Large intestine (tissue), 3 donors: Measurements from ENCODE around the gene TSEN2. TPM values are rescaled to one million over a fixed set of nuclear protein-coding genes. Genes with fewer than 3 reads are reported as not detected.

Source experiments
- DNase-seq, 2 donors: peaks; one replicate each; pipeline versions ENCODE4 v3.0.0 to v3.0.0-alpha.2; 2013
- H3K27ac ChIP-seq: one replicate; pipeline ENCODE4 v1.5.1; 2013; ENCODE audit warnings: low read length
- H3K27me3 ChIP-seq: 2 replicates; pipeline ENCODE4 v1.6.1; 2013; ENCODE audit warnings: low read length; ENCODE audit not compliant: control insufficient read depth, insufficient read depth
- H3K36me3 ChIP-seq: 2 replicates; pipeline ENCODE4 v1.6.1; 2013; ENCODE audit warnings: low read length; ENCODE audit not compliant: control insufficient read depth, insufficient read depth
- H3K4me1 ChIP-seq: one replicate; pipeline ENCODE4 v1.6.1; 2013; ENCODE audit warnings: low read length; ENCODE audit not compliant: control insufficient read depth, insufficient read depth
- H3K4me3 ChIP-seq: one replicate; pipeline ENCODE4 v1.5.1; 2013; ENCODE audit warnings: low read length
- H3K9me3 ChIP-seq: one replicate; pipeline ENCODE4 v1.6.1; 2013; ENCODE audit warnings: mild to moderate bottlenecking, low read depth, low read length, moderate library complexity; ENCODE audit not compliant: control insufficient read depth
- WGBS: methylation state at CpG from one replicate; pipeline ENCODE4 v1.1.5; 2013; ENCODE audit warnings: low lambda C conversion rate; ENCODE audit not compliant: insufficient coverage; 5-methylcytosine and 5-hydroxymethylcytosine counted together
- polyA plus RNA-seq: library from polyadenylated mRNA; unstranded; fragments of 120-200 nt; gene quantifications from one replicate; pipeline ENCODE4 v1.2.1, GENCODE V29; 2013

The TSEN2 gene
- polyA plus RNA-seq, 1 donor: 18.3 TPM

DNA sequence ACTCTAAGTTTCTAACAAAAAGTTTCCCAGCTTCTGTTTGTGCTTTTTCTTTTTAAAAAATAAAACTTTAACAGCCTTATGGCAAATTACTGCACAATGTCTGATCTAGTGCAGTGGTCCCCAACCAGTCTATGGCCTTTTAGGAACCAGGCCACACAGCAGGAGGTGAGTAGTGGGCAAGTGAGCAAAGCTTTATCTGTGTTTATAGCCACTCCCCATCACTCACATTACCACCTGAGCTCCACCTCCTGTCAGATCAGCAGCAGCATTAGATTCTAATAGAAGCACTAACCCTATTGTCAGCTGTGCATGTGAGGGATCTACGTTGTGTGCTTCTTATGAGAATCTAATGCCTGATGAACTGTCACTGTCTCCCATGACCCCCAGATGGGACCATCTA lies 78.2 kb downstream of the TSEN2 start:
- Histone ChIP-seq H3K27me3 (no peaks in the 10 kb centered on the region), H3K9me3 (peaks cover 11% of the 10 kb centered on the region), H3K4me3 (no peak overlapping the region), H3K27ac (no peak overlapping the region), H3K36me3 (no peaks in the 10 kb centered on the region), H3K4me1 (no peaks in the 10 kb centered on the region)
- no CpG with 5 or more reads among the region's 1 CpG for WGBS
- DNase-seq: no peak

DNA sequence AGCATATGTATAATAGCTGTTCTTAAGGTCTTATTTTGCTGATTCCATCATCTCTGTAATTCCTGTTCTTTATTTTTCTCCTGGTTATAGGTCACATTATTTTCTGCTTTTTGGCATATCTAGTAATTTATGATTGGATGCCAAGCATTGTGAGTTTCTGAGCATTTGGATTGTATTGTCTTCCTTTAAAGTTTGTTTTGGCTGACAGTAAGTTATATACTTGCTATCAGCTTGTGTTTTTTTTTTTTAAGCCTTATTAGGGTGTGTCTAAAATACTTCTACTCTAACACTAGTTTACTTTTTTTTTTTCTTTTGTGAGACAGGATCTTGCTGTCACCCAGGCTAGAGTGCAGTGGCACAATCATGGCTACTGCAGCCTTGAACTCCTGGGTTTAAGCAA lies 82.7 kb downstream of the TSEN2 start:
- no peak for DNase-seq

DNA sequence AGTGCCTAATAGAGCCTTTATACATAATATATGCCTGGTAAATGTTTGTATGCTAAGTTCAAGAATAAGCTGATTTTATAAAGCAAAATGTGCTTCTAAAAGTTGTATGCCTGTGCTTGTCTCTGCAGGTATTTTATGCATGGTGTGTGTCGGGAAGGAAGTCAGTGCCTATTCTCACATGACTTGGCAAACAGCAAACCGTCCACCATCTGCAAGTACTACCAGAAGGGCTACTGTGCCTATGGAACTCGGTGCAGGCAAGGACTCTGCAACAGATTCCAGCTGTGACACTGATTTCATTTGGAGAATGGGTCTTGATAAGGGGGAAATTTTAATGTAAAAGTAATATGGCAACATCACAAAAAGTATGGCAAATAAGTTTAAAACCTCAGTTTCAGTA lies 84.5 kb downstream of the TSEN2 start:
- no peaks in the 10 kb centered on the region for H3K27me3 ChIP-seq
- H3K9me3 ChIP-seq: peaks cover 11% of the 10 kb centered on the region
- H3K27ac ChIP-seq: no peak overlapping the region
- no peak for DNase-seq
- no peak overlapping the region for H3K4me3 ChIP-seq
- H3K4me1 ChIP-seq: no peaks in the 10 kb centered on the region
- H3K36me3 ChIP-seq: peaks cover 38% of the 10 kb centered on the region
- WGBS: no CpG with 5 or more reads among the region's 3 CpGs

More for the DNA sequence above, 82.7 kb downstream of the TSEN2 start:
- peaks cover 11% of the 10 kb centered on the region for H3K9me3 ChIP-seq
- no peak overlapping the region for H3K27ac ChIP-seq
- peaks cover 23% of the 10 kb centered on the region for H3K36me3 ChIP-seq
- H3K4me3 ChIP-seq: no peak overlapping the region
- no peaks in the 10 kb centered on the region for H3K27me3 ChIP-seq
- no peaks in the 10 kb centered on the region for H3K4me1 ChIP-seq

DNA sequence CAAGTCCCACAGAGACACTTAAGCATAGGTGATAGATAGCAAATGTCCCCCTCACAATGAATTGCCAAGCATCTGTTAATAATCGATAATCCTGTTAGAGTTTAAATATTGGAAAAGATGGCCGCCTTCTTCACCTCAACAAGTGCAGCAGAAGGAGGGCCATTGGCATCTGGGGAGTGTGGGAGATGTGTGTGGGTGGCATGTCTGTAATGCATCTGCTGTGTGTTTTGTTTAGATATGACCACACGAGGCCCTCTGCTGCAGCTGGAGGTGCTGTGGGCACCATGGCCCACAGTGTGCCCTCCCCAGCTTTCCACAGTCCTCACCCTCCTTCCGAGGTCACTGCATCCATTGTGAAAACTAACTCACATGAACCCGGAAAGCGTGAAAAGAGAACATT lies 85.6 kb downstream of the TSEN2 start:
- no peaks in the 10 kb centered on the region for H3K27me3 ChIP-seq
- WGBS: no CpG with 5 or more reads among the region's 6 CpGs
- H3K36me3 ChIP-seq: peaks cover 49% of the 10 kb centered on the region

DNA sequence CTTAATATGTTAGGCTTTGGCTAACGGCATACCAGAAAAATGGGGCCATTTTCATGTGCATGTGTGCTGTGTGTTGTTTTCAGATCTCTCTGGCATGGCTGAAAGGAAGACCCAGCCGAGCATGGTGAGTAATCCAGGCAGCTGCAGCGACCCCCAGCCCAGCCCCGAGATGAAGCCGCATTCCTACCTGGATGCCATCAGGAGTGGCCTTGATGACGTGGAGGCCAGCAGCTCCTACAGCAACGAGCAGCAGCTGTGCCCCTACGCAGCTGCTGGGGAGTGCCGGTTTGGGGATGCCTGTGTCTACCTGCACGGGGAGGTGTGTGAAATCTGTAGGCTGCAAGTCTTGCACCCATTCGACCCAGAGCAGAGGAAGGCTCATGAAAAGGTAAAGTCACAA lies 87.7 kb downstream of the TSEN2 start:
- Histone ChIP-seq H3K36me3 (peaks cover 70% of the 10 kb centered on the region), H3K9me3 (no peaks in the 10 kb centered on the region), H3K27me3 (no peaks in the 10 kb centered on the region), H3K4me1 (no peaks in the 10 kb centered on the region), H3K27ac (no peak overlapping the region), H3K4me3 (no peak overlapping the region)
- DNase-seq: no peak
- whole genome bisulfite sequencing: no CpG with 5 or more reads among the region's 11 CpGs

More for the DNA sequence above, 85.6 kb downstream of the TSEN2 start:
- H3K9me3 ChIP-seq: peaks cover 11% of the 10 kb centered on the region
- no peaks in the 10 kb centered on the region for H3K4me1 ChIP-seq
- no peak for DNase-seq
- no peak overlapping the region for H3K27ac ChIP-seq
- H3K4me3 ChIP-seq: no peak overlapping the region

DNA sequence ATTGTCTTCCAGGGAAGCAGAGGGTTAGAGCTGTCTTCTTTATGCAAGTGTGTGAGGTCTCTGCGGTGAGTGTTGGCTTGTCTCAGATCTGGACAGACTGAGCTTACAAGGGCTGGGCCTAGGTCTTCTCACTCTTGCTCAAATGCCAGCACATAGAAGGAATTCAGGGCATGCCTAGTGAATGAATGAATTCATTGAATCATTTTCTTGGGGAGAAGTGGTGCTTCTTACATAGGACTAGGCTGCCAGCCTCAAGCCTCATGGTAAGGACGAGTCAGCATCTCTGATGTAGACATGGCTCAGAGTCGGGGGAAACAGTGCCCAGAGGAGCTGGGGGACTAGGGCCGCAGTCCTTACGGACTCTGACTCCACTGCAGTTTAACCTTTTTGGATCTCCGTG lies 89.9 kb downstream of the TSEN2 start:
- WGBS: no CpG with 5 or more reads among the region's 6 CpGs

DNA sequence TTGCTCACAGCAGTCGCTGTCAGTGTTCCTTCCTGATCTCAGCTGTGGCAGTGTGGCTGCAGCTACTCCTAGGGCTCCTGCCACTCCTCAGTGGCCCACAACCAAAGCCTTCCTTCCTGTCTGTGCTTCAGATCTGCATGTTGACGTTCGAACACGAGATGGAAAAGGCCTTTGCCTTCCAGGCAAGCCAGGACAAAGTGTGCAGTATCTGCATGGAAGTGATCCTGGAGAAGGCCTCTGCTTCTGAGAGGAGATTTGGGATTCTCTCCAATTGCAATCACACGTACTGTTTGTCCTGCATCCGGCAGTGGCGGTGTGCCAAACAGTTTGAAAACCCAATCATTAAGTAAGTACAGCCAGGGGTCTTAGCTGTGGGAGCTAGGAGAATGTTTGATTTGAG lies 90.4 kb downstream of the TSEN2 start:
- Histone ChIP-seq H3K4me1 (no peaks in the 10 kb centered on the region), H3K36me3 (peaks cover 85% of the 10 kb centered on the region), H3K4me3 (no peak overlapping the region), H3K9me3 (no peaks in the 10 kb centered on the region), H3K27ac (no peak overlapping the region), H3K27me3 (no peaks in the 10 kb centered on the region)
- WGBS: no CpG with 5 or more reads among the region's 7 CpGs
- no peak for DNase-seq

More for the DNA sequence above, 89.9 kb downstream of the TSEN2 start:
- no peaks in the 10 kb centered on the region for H3K27me3 ChIP-seq
- no peak for DNase-seq
- peaks cover 83% of the 10 kb centered on the region for H3K36me3 ChIP-seq
- no peaks in the 10 kb centered on the region for H3K4me1 ChIP-seq
- no peaks in the 10 kb centered on the region for H3K9me3 ChIP-seq
- H3K4me3 ChIP-seq: no peak overlapping the region
- H3K27ac ChIP-seq: no peak overlapping the region

DNA sequence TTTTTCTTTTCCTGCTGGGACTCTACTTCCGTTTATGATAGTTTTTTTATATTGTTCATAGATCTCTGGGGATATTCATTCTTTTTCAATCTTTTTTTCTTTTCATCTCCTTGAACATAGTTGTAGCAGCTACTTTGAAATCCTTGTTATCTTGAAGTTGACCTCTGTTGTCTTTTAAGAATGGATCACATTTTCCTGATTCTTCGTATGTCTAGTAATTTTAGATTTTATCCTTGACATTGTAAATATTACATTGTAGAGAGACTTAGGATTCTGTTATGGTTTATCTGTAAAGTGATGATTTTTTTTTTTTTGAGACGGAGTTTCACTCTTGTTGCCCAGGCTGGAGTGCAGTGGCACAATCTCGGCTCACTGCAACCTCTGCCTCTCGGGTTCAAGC lies 93.1 kb downstream of the TSEN2 start:
- no peak overlapping the region for H3K4me3 ChIP-seq
- H3K9me3 ChIP-seq: no peaks in the 10 kb centered on the region
- DNase-seq: no peak
- H3K4me1 ChIP-seq: no peaks in the 10 kb centered on the region
- H3K27ac ChIP-seq: no peak overlapping the region
- no peaks in the 10 kb centered on the region for H3K27me3 ChIP-seq
- peaks cover 84% of the 10 kb centered on the region for H3K36me3 ChIP-seq
- WGBS: 67% methylated on average over 2 of the region's 5 CpGs

DNA sequence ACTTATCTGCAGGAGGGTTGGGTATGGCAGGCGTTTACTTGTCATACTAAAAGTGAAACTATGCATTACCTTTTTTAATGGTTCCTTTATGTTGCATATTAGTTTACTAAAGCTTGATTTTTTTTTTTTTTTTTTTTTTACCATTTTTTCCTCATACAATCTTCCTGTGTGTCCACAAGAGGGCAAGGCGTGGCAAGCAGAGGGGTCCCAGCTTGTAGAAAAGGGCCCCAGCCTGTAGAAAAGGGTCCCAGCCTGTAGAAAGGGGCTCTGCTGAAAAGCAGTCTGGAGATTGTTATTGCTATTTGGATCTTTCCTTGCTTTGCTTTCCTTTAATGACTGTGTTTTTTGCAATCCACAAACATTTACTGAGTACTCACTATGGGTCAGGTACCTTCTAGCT lies 94.5 kb downstream of the TSEN2 start:
- no peak for DNase-seq
- WGBS: no CpG with 5 or more reads among the region's 2 CpGs
- H3K9me3 ChIP-seq: no peaks in the 10 kb centered on the region

DNA sequence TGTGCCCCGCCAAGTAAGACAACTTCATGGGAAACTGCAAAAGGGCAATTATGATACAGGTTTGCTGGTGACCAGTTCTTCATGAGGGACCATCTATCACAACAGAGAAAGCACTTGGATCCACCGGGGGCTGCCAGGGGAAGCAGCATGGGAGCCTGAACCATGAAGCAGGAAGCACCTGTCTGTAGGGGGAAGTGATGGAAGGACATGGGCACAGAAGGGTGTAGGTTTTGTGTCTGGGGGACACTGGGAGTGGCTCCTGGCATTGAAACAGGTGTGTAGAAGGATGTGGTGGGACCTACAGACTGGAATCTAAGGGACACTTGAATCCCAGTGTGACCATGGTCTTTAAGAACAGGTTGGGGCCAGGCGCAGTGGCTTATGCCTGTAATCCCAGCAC lies 95.2 kb downstream of the TSEN2 start:
- Histone ChIP-seq H3K27ac (no peak overlapping the region), H3K36me3 (peaks cover 85% of the 10 kb centered on the region)
- no CpG with 5 or more reads among the region's 3 CpGs for WGBS

More for the DNA sequence above, 94.5 kb downstream of the TSEN2 start:
- Histone ChIP-seq H3K4me3 (no peak overlapping the region), H3K36me3 (peaks cover 85% of the 10 kb centered on the region), H3K4me1 (no peaks in the 10 kb centered on the region), H3K27me3 (no peaks in the 10 kb centered on the region), H3K27ac (no peak overlapping the region)

DNA sequence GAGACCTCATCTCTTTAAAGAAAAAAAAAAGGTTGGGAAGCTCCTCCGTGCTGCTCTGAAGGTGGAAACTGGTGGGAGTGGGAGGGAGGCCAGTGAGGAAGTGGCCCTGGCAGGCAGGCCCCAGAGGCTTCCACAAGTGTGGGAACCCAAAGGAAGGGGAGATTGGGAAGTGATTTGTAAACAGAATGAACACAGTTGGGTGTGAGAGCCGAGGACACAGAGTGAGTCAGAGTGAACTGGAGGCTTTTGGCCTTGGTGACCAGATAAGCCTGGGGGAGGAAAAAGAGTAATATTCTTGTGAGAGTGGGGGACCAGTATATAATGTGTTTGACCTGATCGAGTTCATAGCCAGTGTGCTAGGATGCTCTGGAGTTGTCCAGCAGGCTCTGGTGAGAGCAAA lies 95.6 kb downstream of the TSEN2 start:
- WGBS: 80% methylated on average over 1 of the region's 3 CpGs
- no peak for DNase-seq

More for the DNA sequence above, 95.2 kb downstream of the TSEN2 start:
- H3K9me3 ChIP-seq: no peaks in the 10 kb centered on the region
- no peak for DNase-seq
- no peak overlapping the region for H3K4me3 ChIP-seq
- no peaks in the 10 kb centered on the region for H3K27me3 ChIP-seq
- H3K4me1 ChIP-seq: no peaks in the 10 kb centered on the region

More for the DNA sequence above, 95.6 kb downstream of the TSEN2 start:
- Histone ChIP-seq H3K27ac (no peak overlapping the region), H3K36me3 (peaks cover 85% of the 10 kb centered on the region), H3K9me3 (no peaks in the 10 kb centered on the region), H3K4me1 (no peaks in the 10 kb centered on the region), H3K4me3 (no peak overlapping the region), H3K27me3 (no peaks in the 10 kb centered on the region)
